Measurements from ENCODE around the gene ZNF311. TPM values are rescaled to one million over a fixed set of nuclear protein-coding genes. Genes with fewer than 3 reads are reported as not detected.
"Not testable (repeated sequence)": the region's sequence is repeated elsewhere in the genome, so short reads cannot be mapped to it uniquely, and the experiment has no call there.

The ZNF311 gene
- total RNA-seq, 1 donor from 2014 or later = 1.6 TPM

GRCh38 chr6:28977341-28978132 is 27.6 kb downstream of the ZNF311 start:
- H3K36me3 Mint-ChIP-seq (ENCODE audit: low read depth, unreplicated experiment) = peaks cover 10% of the 10 kb centered on the region
- H3K9me3 Mint-ChIP-seq (ENCODE audit: unreplicated experiment) = no peaks in the 10 kb centered on the region
- peak overlapping the region; percentile 9 for H3K4me3 Mint-ChIP-seq (ENCODE audit: unreplicated experiment)
- peaks cover 22% of the 10 kb centered on the region for H3K27me3 Mint-ChIP-seq (ENCODE audit: unreplicated experiment)
- H3K4me1 Mint-ChIP-seq (ENCODE audit: unreplicated experiment) = peaks cover 45% of the 10 kb centered on the region
- peak overlapping the region; percentile 62 for H3K27ac Mint-ChIP-seq (ENCODE audit: unreplicated experiment)
- DNase-seq (ENCODE audit: low spot score) = no peak
- TF ChIP-seq CTCF (IDR thresholded peaks at IDR 0.05; ENCODE audit: unreplicated experiment) = no peak

GRCh38 chr6:28976677-28977076 is 28.4 kb downstream of the ZNF311 start:
- Mint-ChIP-seq H3K27ac (ENCODE audit: unreplicated experiment) (no peak overlapping the region), H3K27me3 (ENCODE audit: unreplicated experiment) (peaks cover 17% of the 10 kb centered on the region), H3K9me3 (ENCODE audit: unreplicated experiment) (no peaks in the 10 kb centered on the region), H3K4me1 (ENCODE audit: unreplicated experiment) (peaks cover 40% of the 10 kb centered on the region), H3K4me3 (ENCODE audit: unreplicated experiment) (no peak overlapping the region), H3K36me3 (ENCODE audit: low read depth, unreplicated experiment) (peaks cover 5% of the 10 kb centered on the region)
- TF ChIP-seq CTCF (IDR thresholded peaks at IDR 0.05; ENCODE audit: unreplicated experiment) = no peak
- DNase-seq (ENCODE audit: low spot score) = no peak

- TF ChIP-seq CTCF (IDR thresholded peaks at IDR 0.05; ENCODE audit: unreplicated experiment) = no peak
- Mint-ChIP-seq H3K27me3 (ENCODE audit: unreplicated experiment) (peaks cover 7% of the 10 kb centered on the region), H3K36me3 (ENCODE audit: low read depth, unreplicated experiment) (peaks cover 5% of the 10 kb centered on the region)
Observed at GRCh38 chr6:28974505-28974904, 30.6 kb downstream of the ZNF311 start.

GRCh38 chr6:28970056-28970455 is 35.1 kb downstream of the ZNF311 start:
- not testable (repeated sequence) for H3K27ac Mint-ChIP-seq (ENCODE audit: unreplicated experiment); H3K27me3 Mint-ChIP-seq (ENCODE audit: unreplicated experiment); H3K9me3 Mint-ChIP-seq (ENCODE audit: unreplicated experiment); DNase-seq (ENCODE audit: low spot score); H3K36me3 Mint-ChIP-seq (ENCODE audit: low read depth, unreplicated experiment); H3K4me3 Mint-ChIP-seq (ENCODE audit: unreplicated experiment); H3K4me1 Mint-ChIP-seq (ENCODE audit: unreplicated experiment)

More at GRCh38 chr6:28974505-28974904, 30.6 kb downstream of the ZNF311 start:
- DNase-seq (ENCODE audit: low spot score) = no peak
- no peak overlapping the region for H3K4me3 Mint-ChIP-seq (ENCODE audit: unreplicated experiment)
- no peak overlapping the region for H3K27ac Mint-ChIP-seq (ENCODE audit: unreplicated experiment)
- peaks cover 3% of the 10 kb centered on the region for H3K9me3 Mint-ChIP-seq (ENCODE audit: unreplicated experiment)
- H3K4me1 Mint-ChIP-seq (ENCODE audit: unreplicated experiment) = peaks cover 24% of the 10 kb centered on the region

GRCh38 chr6:28969129-28969528 is 36.0 kb downstream of the ZNF311 start:
- no peak for DNase-seq (ENCODE audit: low spot score)
- Mint-ChIP-seq H3K27me3 (ENCODE audit: unreplicated experiment) (peaks cover 4% of the 10 kb centered on the region), H3K9me3 (ENCODE audit: unreplicated experiment) (peaks cover 3% of the 10 kb centered on the region), H3K36me3 (ENCODE audit: low read depth, unreplicated experiment) (no peaks in the 10 kb centered on the region), H3K4me3 (ENCODE audit: unreplicated experiment) (peak overlapping the region; percentile 45), H3K27ac (ENCODE audit: unreplicated experiment) (no peak overlapping the region), H3K4me1 (ENCODE audit: unreplicated experiment) (peaks cover 2% of the 10 kb centered on the region)
- no peak for TF ChIP-seq CTCF (IDR thresholded peaks at IDR 0.05; ENCODE audit: unreplicated experiment)

Measured in endothelial cell (in vitro differentiated cells).